K562 (cell line): ENCODE data around the gene GRAMD1B. TPM values are rescaled to one million over a fixed set of nuclear protein-coding genes. Genes with fewer than 3 reads are reported as not detected.

Experiments used
- ATAC-seq: fragments of 200-7000 bp; cut with Tn5 transposase; 3 replicates; pipeline ENCODE4 v1.9.1; 2020; ENCODE audit warnings: moderate library complexity
- BruUV-seq: library from RNA; stranded (reverse); fragments of 400-500 nt; replicated peaks from 2 replicates; lab custom pipeline; 2021; lab: Mats Ljungman, UMichigan
- CTCF ChIA-PET: fragments of 300-600 bp; formaldehyde crosslinking; extraction: SDS; loops from one replicate; lab custom pipeline; 2021; ENCODE audit warnings: low intra/inter-chr PET ratio; lab: Yijun Ruan, JAX
- POLR2A ChIA-PET: fragments of 300-600, 350-650 bp; sonication (Branson Sonifier 250); formaldehyde crosslinking; extraction: SDS; loops from one replicate; lab custom pipeline; 2021; ENCODE audit warnings: antibody characterized with exemption, inconsistent platforms; lab: Yijun Ruan, JAX
- DNase-seq, 4 experiments: peaks; one replicate each; pipeline versions ENCODE4 v3.0.0 to v3.0.0-alpha.2; 2011 to 2018; ENCODE audit warnings: low spot score in 3 of 4, mixed read lengths in 3 of 4; ENCODE audit errors: extremely low read depth in 1 of 4
- FAIRE-seq: peaks from 2 replicates; lab custom pipeline; 2011; peaks lifted over from hg19 to GRCh38; lab: Jason Lieb, UNC
- H2AFZ ChIP-seq: 2 replicates; pipeline ENCODE4 v1.6.0; 2011; ENCODE audit warnings: low read depth, low read length, control low read depth, inconsistent platforms
- H3K27ac ChIP-seq: fragments of 200-600 bp; 3 replicates; pipeline ENCODE4 v1.8.0; 2011; ENCODE audit warnings: low read depth, mild to moderate bottlenecking, control low read depth, inconsistent platforms, low read length, moderate library complexity, mixed read lengths; ENCODE audit errors: extremely low read depth
- H3K27me3 ChIP-seq, 2 experiments: fragments of 300-600 bp in 1 of 2; 2 replicates in 1 of 2; 3 replicates in 1 of 2; pipeline versions ENCODE4 v1.6.0 to v1.8.0; 2011; ENCODE audit warnings: inconsistent platforms in 2 of 2, low read length in 2 of 2, mild to moderate bottlenecking in 1 of 2, mixed read lengths in 1 of 2, moderate library complexity in 1 of 2; ENCODE audit not compliant: control insufficient read depth in 2 of 2, insufficient read depth in 2 of 2
- H3K36me3 ChIP-seq: fragments of 300-600 bp; 3 replicates; pipeline ENCODE4 v1.8.0; 2011; ENCODE audit warnings: mild to moderate bottlenecking, low read length, inconsistent platforms; ENCODE audit not compliant: control insufficient read depth, insufficient read depth
- H3K4me1 ChIP-seq, 2 experiments: fragments of 200-600 bp in 1 of 2; replicated peaks in 1 of 2; 2 replicates in 1 of 2; 3 replicates in 1 of 2; pipeline versions ENCODE4 v1.5.1 to v1.8.0; 2011; ENCODE audit warnings: inconsistent platforms in 2 of 2, low read length in 2 of 2, mild to moderate bottlenecking in 1 of 2, mixed read lengths in 1 of 2, moderate library complexity in 1 of 2; ENCODE audit not compliant: control insufficient read depth in 2 of 2, insufficient read depth in 2 of 2
- H3K4me2 ChIP-seq: 2 replicates; pipeline ENCODE4 v1.6.1; 2011; ENCODE audit warnings: low read length, control low read depth, inconsistent platforms, mixed read lengths; ENCODE audit not compliant: insufficient read depth
- H3K4me3 ChIP-seq: fragments of 200-600 bp; sonication (generic), shearing (Covaris generic); 2 replicates; pipeline ENCODE4 v1.5.1; 2016; ENCODE audit warnings: control low read depth, inconsistent platforms
- H3K79me2 ChIP-seq: fragments of 200-600 bp; 3 replicates; pipeline ENCODE4 v1.8.0; 2011; ENCODE audit warnings: low read length, inconsistent platforms; ENCODE audit not compliant: control insufficient read depth, insufficient read depth
- H3K9ac ChIP-seq, 2 experiments: 2 replicates each; pipeline versions ENCODE4 v1.6.0 to v1.6.1; 2011; ENCODE audit warnings: low read depth in 2 of 2, low read length in 2 of 2, control low read depth in 1 of 2, inconsistent platforms in 1 of 2, mild to moderate bottlenecking in 1 of 2, mixed read lengths in 1 of 2; ENCODE audit not compliant: insufficient read depth in 1 of 2
- H3K9me1 ChIP-seq: one replicate; pipeline ENCODE4 v1.6.0; 2011; ENCODE audit warnings: inconsistent platforms, mild to moderate bottlenecking, low read length, moderate library complexity; ENCODE audit not compliant: control insufficient read depth, insufficient read depth
- H3K9me3 ChIP-seq: replicated peaks from 2 replicates; pipeline ENCODE4 v1.5.1; 2011; ENCODE audit warnings: low read depth, low read length, inconsistent platforms; ENCODE audit not compliant: control insufficient read depth, insufficient read depth
- H4K20me1 ChIP-seq: replicated peaks from 2 replicates; pipeline ENCODE4 v1.6.1; 2011; ENCODE audit warnings: low read length, inconsistent platforms, mixed read lengths; ENCODE audit not compliant: control insufficient read depth, insufficient read depth
- ATF4 ChIP-seq: fragments of 450-650 bp; formaldehyde crosslinking; IDR thresholded peaks from 2 replicates; pipeline ENCODE4 v1.4.0; 2022; ENCODE audit warnings: mild to moderate bottlenecking, moderate library complexity
- BRF2 ChIP-seq: IDR thresholded peaks from 3 replicates; pipeline ENCODE4 v1.6.1; 2011; ENCODE audit warnings: borderline replicate concordance, mild to moderate bottlenecking; ENCODE audit not compliant: insufficient read length, insufficient read depth
- CAMTA2 ChIP-seq: fragments of 250-450 bp; sonication (Bioruptor Pico); conservative IDR thresholded peaks from 2 replicates; pipeline ENCODE4 v1.5.1; 2022
- HMG20A ChIP-seq: fragments of 450-650 bp; formaldehyde crosslinking; conservative IDR thresholded peaks from 2 replicates; pipeline ENCODE4 v1.4.0; 2020; ENCODE audit warnings: mild to moderate bottlenecking, mixed read lengths
- MAZ ChIP-seq, 2 experiments: fragments of 450-650 bp in 1 of 2; sonication (generic) in 1 of 2; formaldehyde crosslinking; IDR thresholded peaks in 1 of 2; conservative IDR thresholded peaks in 1 of 2; 2 replicates each; pipeline versions ENCODE4 v1.4.0 to v1.5.0; 2020; ENCODE audit warnings: mild to moderate bottlenecking in 1 of 2, missing genetic modification reagents in 1 of 2
- MTF1 ChIP-seq: fragments of 250-450 bp; sonication (Bioruptor Pico); IDR thresholded peaks from 2 replicates; pipeline ENCODE4 v1.9.0; 2021; ENCODE audit warnings: moderate library complexity, mild to moderate bottlenecking, inconsistent platforms, borderline replicate concordance
- NFE2L1 ChIP-seq: fragments of 450-650 bp; IDR thresholded peaks from 2 replicates; pipeline ENCODE4 v1.6.1; 2016; ENCODE audit warnings: missing genetic modification characterization, low read depth, mild to moderate bottlenecking, missing compliant biosample characterization, moderate library complexity, borderline replicate concordance
- PHTF2 ChIP-seq: fragments of 250-450 bp; sonication (Bioruptor Pico); IDR thresholded peaks from 2 replicates; pipeline ENCODE4 v1.5.0; 2021; ENCODE audit warnings: mild to moderate bottlenecking
- SMAD2 ChIP-seq: fragments of 150-350 bp; IDR thresholded peaks from 2 replicates; pipeline ENCODE4 v1.6.1; 2014; ENCODE audit warnings: low read depth, mild to moderate bottlenecking, low read length
- SRSF1 ChIP-seq: fragments of 200-400 bp; formaldehyde crosslinking; IDR thresholded peaks from 2 replicates; pipeline ENCODE4 v1.6.1; 2017; ENCODE audit warnings: mild to moderate bottlenecking, low read depth, low read length, moderate library complexity
- TCF15 ChIP-seq: fragments of 250-450 bp; sonication (Bioruptor Pico); IDR thresholded peaks from 2 replicates; pipeline ENCODE4 v1.8.0; 2022; ENCODE audit warnings: moderate library complexity, mild to moderate bottlenecking, inconsistent platforms
- VEZF1 ChIP-seq: fragments of 200-800 bp; sonication (Bioruptor generic); IDR thresholded peaks from 2 replicates; pipeline ENCODE4 v1.6.1; 2017; ENCODE audit warnings: missing genetic modification characterization, missing compliant biosample characterization
- ZNF785 ChIP-seq: fragments of 250-450 bp; sonication (Bioruptor Pico); IDR thresholded peaks from 2 replicates; pipeline ENCODE4 v1.4.0; 2020; ENCODE audit warnings: mild to moderate bottlenecking
- WGBS: fragments of 100-300 bp; shearing (Covaris generic); methylation state at CpG from one replicate; pipeline ENCODE4 v1.1.6; 2016; ENCODE audit warnings: low coverage, mixed read lengths; ENCODE audit not compliant: insufficient coverage; ENCODE audit errors: missing lambda C conversion rate; 5-methylcytosine and 5-hydroxymethylcytosine counted together
- in situ Hi-C: fragments of 300-500 bp; cut with MboI; formaldehyde crosslinking; loops from 4 replicates; pipeline ENCODE4 v1.15.0; 2018; ENCODE audit warnings: inconsistent platforms, mixed read lengths
- intact Hi-C: fragments of 100-400 bp; cut with micrococcal nuclease; formaldehyde crosslinking; loops from 2 replicates; pipeline ENCODE4 v1.14.2; 2022
- polyA plus RNA-seq, 8 experiments: library from polyadenylated mRNA; depleted of rRNA in 4 of 8; stranded (reverse) in 5 of 8; unstranded in 3 of 8; fragments of >200 nt; fragmentation: Nextera tagmentation in 2 of 8; fragmentation: Illumina TruSeq in 1 of 8; extraction: Ambion mirVana in 2 of 8; extraction: Trizol in 1 of 8; gene quantifications; 2 replicates each; pipeline versions ENCODE4 v1.2.1 to v1.2.3, GENCODE V29; 2011 to 2014; ENCODE audit warnings: inconsistent platforms in 1 of 8, missing spikeins in 1 of 8
- total RNA-seq, 7 experiments: library from RNA; depleted of rRNA in 6 of 7; stranded (reverse); fragments of >200 nt in 6 of 7; fragmentation: Illumina TruSeq in 2 of 7; extraction: Trizol in 2 of 7; gene quantifications; 2 replicates each; pipeline versions ENCODE4 v1.2.1 to v1.2.3, GENCODE V29; 2011 to 2021; ENCODE audit warnings: low replicate concordance in 1 of 7

The GRAMD1B gene
- total and polyA plus RNA-seq, 9 of the 15 experiments (the other 6 are each of a cell fraction or from before 2014, with no cell fraction given): 0.31 TPM; not detected in 8

- ATAC-seq (no peak), DNase-seq (no peak), FAIRE-seq (no peak)
- Histone ChIP-seq H3K27ac (no peak overlapping the region), H3K79me2 (no peaks in the 10 kb centered on the region), H3K4me3 (no peak overlapping the region), H4K20me1 (no peaks in the 10 kb centered on the region; the same call in 1 of the 2 replicates), H3K9ac (no peak overlapping the region), H3K4me1 (no peaks in the 10 kb centered on the region), H2AFZ (no peak overlapping the region), H3K9me3 (no peaks in the 10 kb centered on the region), H3K4me2 (no peak overlapping the region), H3K36me3 (no peaks in the 10 kb centered on the region), H3K9me1 (no peaks in the 10 kb centered on the region), H3K27me3 (0 out of 5 replicates have a peak, but pooled peaks cover 0 to 4% of the 10 kb centered on the region in 2 experiments)
- 22% methylated on average over 12 of the region's 12 CpGs for WGBS
- ChIA-PET POLR2A (interaction anchor here (0.5 to 1.2 kb wide), 2 partner anchors 72 to 126 kb away, joined by 3 to 4 read pairs; no protein-coding TSS in a partner anchor), CTCF (interaction anchor here (0.6 to 1.2 kb wide), 3 partner anchors 11 to 367 kb away, joined by 3 to 10 read pairs (median 4); no protein-coding TSS in a partner anchor)
- intact Hi-C loops (loop anchor here (2.0 kb wide), 2 partner anchors 368 to 616 kb away; no protein-coding TSS in a partner anchor), in situ Hi-C loops (loop anchor here (10.0 to 25.0 kb wide), 2 partner anchors 174 to 367 kb away; no protein-coding TSS in a partner anchor)
- no TSS peak for BruUV-seq
- TF ChIP-seq PHTF2 (CRISPR knock-in tag): no peak
- no peak for TF ChIP-seq NFE2L1 (tag)
- no peak for TF ChIP-seq HMG20A
- no peak for TF ChIP-seq SRSF1
- TF ChIP-seq BRF2: no peak
- no peak for TF ChIP-seq ATF4 (CRISPR knock-in tag)
- TF ChIP-seq SMAD2: no peak
- TF ChIP-seq ZNF785 (CRISPR knock-in tag): no peak
- no peak for TF ChIP-seq MAZ (CRISPR knock-in tag; conservative IDR thresholded peaks at IDR 0.05 in 1 of 2, IDR thresholded peaks at IDR 0.05 in 1 of 2)
- TF ChIP-seq MTF1 (CRISPR knock-in tag): no peak
- no peak for TF ChIP-seq VEZF1 (CRISPR knock-in tag)
- no peak for TF ChIP-seq CAMTA2 (CRISPR knock-in tag)
- TF ChIP-seq TCF15 (CRISPR knock-in tag): no peak
Observed at GRCh38 chr11:123479048-123479837, 49.2 kb downstream of the GRAMD1B start.
